GM12878 (cell line): ENCODE data around the gene FLYWCH2. TPM values are rescaled to one million over a fixed set of nuclear protein-coding genes. Genes with fewer than 3 reads are reported as not detected.

ENCODE experiments used
- ATAC-seq: fragments of 200-7000 bp; cut with Tn5 transposase; 3 replicates; pipeline ENCODE4 v1.9.1; 2020; ENCODE audit warnings: mild to moderate bottlenecking, moderate library complexity
- BruUV-seq: library from RNA; stranded (reverse); fragments of 400-500 nt; replicated peaks from 2 replicates; lab custom pipeline; 2021; lab: Mats Ljungman, UMichigan
- CTCF ChIA-PET: fragments of 300-600 bp; sonication (Branson Sonifier 250); formaldehyde crosslinking; extraction: SDS; loops from one replicate; lab custom pipeline; 2021; ENCODE audit warnings: inconsistent platforms; lab: Yijun Ruan, JAX
- POLR2A ChIA-PET: fragments of 350-600 bp; formaldehyde crosslinking; extraction: SDS; loops from one replicate; lab custom pipeline; 2021; ENCODE audit warnings: inconsistent platforms; lab: Charles Lee
- RAD21 ChIA-PET: fragments of 300-600 bp; sonication (Branson Sonifier 250); formaldehyde crosslinking; loops from one replicate; lab custom pipeline; 2023; ENCODE audit warnings: antibody characterized with exemption; ENCODE audit not compliant: unreplicated experiment; lab: Charles Lee
- SMC1A ChIA-PET: fragments of 300-600 bp; sonication (Branson Sonifier 250); formaldehyde crosslinking; loops from one replicate; lab custom pipeline; 2023; ENCODE audit not compliant: unreplicated experiment, uncharacterized antibody; lab: Charles Lee
- DNase-seq: peaks from one replicate; pipeline ENCODE4 v3.0.0-alpha.2; 2011; ENCODE audit warnings: low read depth, low spot score
- FAIRE-seq: peaks from 3 replicates; lab custom pipeline; 2011; peaks lifted over from hg19 to GRCh38; lab: Jason Lieb, UNC
- H2AFZ ChIP-seq: 2 replicates; pipeline ENCODE4 v1.6.0; 2011; ENCODE audit warnings: low read depth, low read length, control low read depth; ENCODE audit not compliant: control insufficient read depth
- H3K27ac ChIP-seq: 2 replicates; pipeline ENCODE4 v1.5.1; 2011; ENCODE audit warnings: control low read depth; ENCODE audit not compliant: control insufficient read depth, insufficient read depth
- H3K27me3 ChIP-seq, 2 experiments: replicated peaks in 1 of 2; 2 replicates each; pipeline versions ENCODE4 v1.6.0 to v1.6.1; 2011; ENCODE audit warnings: low read length in 1 of 2; ENCODE audit not compliant: control insufficient read depth in 2 of 2, insufficient read depth in 2 of 2
- H3K36me3 ChIP-seq, 2 experiments: 2 replicates each; pipeline ENCODE4 v1.5.1; 2011; ENCODE audit warnings: low read length in 1 of 2; ENCODE audit not compliant: control insufficient read depth in 2 of 2, insufficient read depth in 2 of 2
- H3K4me1 ChIP-seq: 2 replicates; pipeline ENCODE4 v1.6.1; 2011; ENCODE audit warnings: mild to moderate bottlenecking, low read length, moderate library complexity, mixed read lengths; ENCODE audit not compliant: control insufficient read depth, insufficient read depth
- H3K4me2 ChIP-seq: 2 replicates; pipeline ENCODE4 v1.6.0; 2011; ENCODE audit warnings: control low read depth; ENCODE audit not compliant: control insufficient read depth, insufficient read depth
- H3K4me3 ChIP-seq: fragments of 200-600 bp; sonication (generic); 2 replicates; pipeline ENCODE4 v1.5.1; 2016
- H3K79me2 ChIP-seq: 2 replicates; pipeline ENCODE4 v1.6.0; 2011; ENCODE audit warnings: low read length; ENCODE audit not compliant: control insufficient read depth, insufficient read depth
- H3K9ac ChIP-seq: 2 replicates; pipeline ENCODE4 v1.8.0; 2011; ENCODE audit warnings: low read length, control low read depth, mixed read lengths; ENCODE audit not compliant: control insufficient read depth, insufficient read depth
- H3K9me3 ChIP-seq: replicated peaks from 3 replicates; pipeline ENCODE4 v1.5.1; 2011; ENCODE audit warnings: mild to moderate bottlenecking, low read length; ENCODE audit not compliant: control insufficient read depth, insufficient read depth
- H4K20me1 ChIP-seq: 2 replicates; pipeline ENCODE4 v1.6.0; 2011; ENCODE audit not compliant: control insufficient read depth, insufficient read depth
- BCL3 ChIP-seq: IDR thresholded peaks from 2 replicates; pipeline ENCODE4 v1.6.1; 2011; ENCODE audit warnings: borderline replicate concordance, low read depth, mild to moderate bottlenecking, moderate library complexity, low read length; ENCODE audit not compliant: insufficient read depth, poor library complexity, severe bottlenecking
- BCLAF1 ChIP-seq: fragments of 450-650 bp; IDR thresholded peaks from 2 replicates; pipeline ENCODE4 v1.6.1; 2017; ENCODE audit warnings: antibody characterized with exemption, mild to moderate bottlenecking, moderate library complexity
- IRF4 ChIP-seq: IDR thresholded peaks from 2 replicates; pipeline ENCODE4 v1.6.1; 2011; ENCODE audit warnings: low read depth, low read length
- MTA2 ChIP-seq: fragments of 450-650 bp; IDR thresholded peaks from 2 replicates; pipeline ENCODE4 v1.6.1; 2016; ENCODE audit warnings: low read depth, mild to moderate bottlenecking, moderate library complexity
- NR2F1 ChIP-seq: fragments of 450-650 bp; conservative IDR thresholded peaks from 2 replicates; pipeline ENCODE4 v1.6.1; 2017; ENCODE audit warnings: mild to moderate bottlenecking
- TCF7 ChIP-seq: IDR thresholded peaks from 2 replicates; pipeline ENCODE4 v1.6.1; 2014; ENCODE audit warnings: antibody characterized with exemption, borderline replicate concordance
- WGBS: methylation state at CpG from one replicate; pipeline ENCODE4 v1.1.6; 2016; ENCODE audit warnings: low lambda C conversion rate; ENCODE audit not compliant: insufficient replicate concordance, insufficient coverage; ENCODE audit errors: missing lambda C conversion rate; 5-methylcytosine and 5-hydroxymethylcytosine counted together
- in situ Hi-C: fragments of 300-500 bp; cut with MboI; formaldehyde crosslinking; loops from 9 replicates; pipeline ENCODE4 v1.14.3; 2018; ENCODE audit warnings: mixed read lengths
- intact Hi-C: fragments of 100-400 bp; cut with micrococcal nuclease; formaldehyde crosslinking; loops from one replicate; pipeline ENCODE4 v1.14.2; 2022; ENCODE audit not compliant: unreplicated experiment
- polyA plus RNA-seq, 11 experiments: library from polyadenylated mRNA; depleted of rRNA in 4 of 11; unstranded in 6 of 11; stranded (reverse) in 5 of 11; fragments of >200 nt; fragmentation: Nextera tagmentation in 4 of 11; fragmentation: Illumina TruSeq in 1 of 11; extraction: Ambion mirVana in 4 of 11; extraction: Trizol in 1 of 11; gene quantifications; 1 replicate in 1 of 11; 2 replicates in 10 of 11; pipeline versions ENCODE4 v1.2.1 to v1.2.3, GENCODE V29; 2011 to 2016; ENCODE audit warnings: inconsistent platforms in 2 of 11, missing spikeins in 2 of 11, low read depth in 1 of 11
- total RNA-seq, 4 experiments: library from RNA; depleted of rRNA in 3 of 4; stranded (reverse); fragments of >200 nt in 3 of 4; fragmentation: Illumina TruSeq in 1 of 4; extraction: Trizol in 1 of 4; gene quantifications; 2 replicates each; pipeline versions ENCODE4 v1.2.1 to v1.2.3, GENCODE V29; 2013 to 2021

Gene FLYWCH2
- total and polyA plus RNA-seq, 10 of the 15 experiments (the other 5 are each of a cell fraction or from before 2014, with no cell fraction given) = 0.27 to 43.1 (median 17.7) TPM

- no peak for TF ChIP-seq IRF4
- TF ChIP-seq TCF7 = no peak
Observed at GRCh38 chr16:2866431-2866830, 16.6 kb upstream of the FLYWCH2 start (continued).

GRCh38 chr16:2867661-2867986 is 15.4 kb upstream of the FLYWCH2 start:
- peak overlapping the region; percentile 71 for H3K4me2 ChIP-seq
- BruUV-seq = no TSS peak
- ATAC-seq = no peak
- in situ Hi-C loops (no loop called here), intact Hi-C loops (loop anchor here (10.0 kb wide), 1 partner anchor 143 kb away; the partner anchor contains the start of gene PRSS27)
- SMC1A ChIA-PET = interaction anchor here (0.7 to 2.0 kb wide), 8 partner anchors 10 to 197 kb away, joined by 3 to 16 read pairs (median 4); no protein-coding TSS in a partner anchor
- no peak for TF ChIP-seq BCL3
- no peak for TF ChIP-seq NR2F1
- TF ChIP-seq BCLAF1 = no peak
- no peak for TF ChIP-seq MTA2
- DNase-seq = no peak
- H3K27ac ChIP-seq = peak overlapping the region; percentile 71
- peaks cover 4% of the 10 kb centered on the region for H3K4me1 ChIP-seq
- H3K27me3 ChIP-seq = no peaks in the 10 kb centered on the region; a peak in 1 of 4 replicates
- H3K79me2 ChIP-seq = no peaks in the 10 kb centered on the region
- CTCF ChIA-PET = interaction anchor here (0.7 to 6.7 kb wide), 25 partner anchors 11 to 478 kb away, joined by 3 to 80 read pairs (median 5); partner anchors contain the start of genes FLYWCH1, FLYWCH2 and KCTD5
- RAD21 ChIA-PET = interaction anchor here (0.8 to 2.4 kb wide), 9 partner anchors 15 to 265 kb away, joined by 3 to 26 read pairs (median 4); partner anchors contain the start of genes FLYWCH1 and FLYWCH2
- H4K20me1 ChIP-seq = no peaks in the 10 kb centered on the region
- no peaks in the 10 kb centered on the region for H3K36me3 ChIP-seq
- POLR2A ChIA-PET = interaction anchor here (1.0 to 1.5 kb wide), 2 partner anchors 15 to 29 kb away, joined by 4 to 7 read pairs; partner anchors contain the start of gene FLYWCH2
- peak overlapping the region; percentile 60 for H3K4me3 ChIP-seq
- H2AFZ ChIP-seq = peak overlapping the region; percentile 99
- 85% methylated on average over 8 of the region's 8 CpGs for WGBS
- no peak for FAIRE-seq
- peak overlapping the region; percentile 74 for H3K9ac ChIP-seq
- no peaks in the 10 kb centered on the region for H3K9me3 ChIP-seq
